BE2C (cell line): ENCODE data around the gene PASD1.

Experiments used
- DNase-seq: peaks from one replicate; pipeline ENCODE4 v3.0.0-alpha.2; 2020
- H3K27me3 ChIP-seq: fragments of 250-450 bp; sonication (Bioruptor Pico); 2 replicates; pipeline ENCODE4 v1.5.1; 2020; ENCODE audit warnings: mild to moderate bottlenecking
- H3K36me3 ChIP-seq: fragments of 250-450 bp; sonication (Bioruptor Pico); 2 replicates; pipeline ENCODE4 v1.5.1; 2020; ENCODE audit warnings: mild to moderate bottlenecking
- H3K4me1 ChIP-seq: fragments of 250-450 bp; sonication (Bioruptor Pico); 2 replicates; pipeline ENCODE4 v1.5.1; 2020
- H3K4me3 ChIP-seq: 2 replicates; pipeline ENCODE4 v1.5.1; 2011; ENCODE audit warnings: low read depth, low read length
- H3K9me3 ChIP-seq: fragments of 250-450 bp; sonication (Bioruptor Pico); 2 replicates; pipeline ENCODE4 v1.5.1; 2020
- TF ChIP-seq, protein P1 (sequence below): IDR thresholded peaks from 2 replicates; pipeline ENCODE4 v1.5.1; 2012; ENCODE audit warnings: mild to moderate bottlenecking, low read depth, low read length

PASD1 gene

DNA sequence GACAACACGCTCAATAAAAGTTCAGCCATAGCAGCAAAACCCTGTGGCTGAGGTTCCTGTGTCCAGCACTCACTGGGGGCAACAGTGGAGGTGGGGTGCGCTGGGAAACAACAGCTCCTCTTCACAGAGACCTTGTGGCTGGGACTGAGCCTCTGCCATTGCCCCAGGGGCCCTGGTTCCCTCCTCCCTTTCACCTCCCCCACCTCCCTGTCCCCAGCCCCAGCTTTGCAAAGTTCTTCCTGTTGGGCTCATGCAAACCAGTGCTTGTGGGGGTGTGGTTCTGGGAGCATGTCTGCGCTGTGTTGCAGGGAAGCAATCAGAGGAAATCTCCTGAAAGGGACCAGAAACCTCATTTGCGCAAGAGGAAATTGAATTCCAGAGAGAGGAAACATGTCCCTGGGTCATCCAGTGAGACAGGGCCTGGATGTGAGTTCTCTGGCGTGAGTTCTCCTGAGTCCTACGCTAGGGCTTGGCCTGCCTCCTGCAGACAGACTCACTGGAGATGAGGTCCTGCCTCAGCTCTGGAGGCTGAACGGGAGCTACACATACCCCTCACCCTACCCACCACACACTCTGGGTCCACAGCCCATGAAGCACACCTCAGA lies 159.8 kb downstream of the PASD1 start:
- no peaks in the 10 kb centered on the region for H3K36me3 ChIP-seq
- DNase-seq, result no peak
- TF ChIP-seq, protein P1, sequence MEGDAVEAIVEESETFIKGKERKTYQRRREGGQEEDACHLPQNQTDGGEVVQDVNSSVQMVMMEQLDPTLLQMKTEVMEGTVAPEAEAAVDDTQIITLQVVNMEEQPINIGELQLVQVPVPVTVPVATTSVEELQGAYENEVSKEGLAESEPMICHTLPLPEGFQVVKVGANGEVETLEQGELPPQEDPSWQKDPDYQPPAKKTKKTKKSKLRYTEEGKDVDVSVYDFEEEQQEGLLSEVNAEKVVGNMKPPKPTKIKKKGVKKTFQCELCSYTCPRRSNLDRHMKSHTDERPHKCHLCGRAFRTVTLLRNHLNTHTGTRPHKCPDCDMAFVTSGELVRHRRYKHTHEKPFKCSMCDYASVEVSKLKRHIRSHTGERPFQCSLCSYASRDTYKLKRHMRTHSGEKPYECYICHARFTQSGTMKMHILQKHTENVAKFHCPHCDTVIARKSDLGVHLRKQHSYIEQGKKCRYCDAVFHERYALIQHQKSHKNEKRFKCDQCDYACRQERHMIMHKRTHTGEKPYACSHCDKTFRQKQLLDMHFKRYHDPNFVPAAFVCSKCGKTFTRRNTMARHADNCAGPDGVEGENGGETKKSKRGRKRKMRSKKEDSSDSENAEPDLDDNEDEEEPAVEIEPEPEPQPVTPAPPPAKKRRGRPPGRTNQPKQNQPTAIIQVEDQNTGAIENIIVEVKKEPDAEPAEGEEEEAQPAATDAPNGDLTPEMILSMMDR, result no peak
- no peaks in the 10 kb centered on the region for H3K27me3 ChIP-seq
- H3K4me3 ChIP-seq, result no peak overlapping the region
- no peaks in the 10 kb centered on the region for H3K9me3 ChIP-seq
- H3K4me1 ChIP-seq, result no peaks in the 10 kb centered on the region

DNA sequence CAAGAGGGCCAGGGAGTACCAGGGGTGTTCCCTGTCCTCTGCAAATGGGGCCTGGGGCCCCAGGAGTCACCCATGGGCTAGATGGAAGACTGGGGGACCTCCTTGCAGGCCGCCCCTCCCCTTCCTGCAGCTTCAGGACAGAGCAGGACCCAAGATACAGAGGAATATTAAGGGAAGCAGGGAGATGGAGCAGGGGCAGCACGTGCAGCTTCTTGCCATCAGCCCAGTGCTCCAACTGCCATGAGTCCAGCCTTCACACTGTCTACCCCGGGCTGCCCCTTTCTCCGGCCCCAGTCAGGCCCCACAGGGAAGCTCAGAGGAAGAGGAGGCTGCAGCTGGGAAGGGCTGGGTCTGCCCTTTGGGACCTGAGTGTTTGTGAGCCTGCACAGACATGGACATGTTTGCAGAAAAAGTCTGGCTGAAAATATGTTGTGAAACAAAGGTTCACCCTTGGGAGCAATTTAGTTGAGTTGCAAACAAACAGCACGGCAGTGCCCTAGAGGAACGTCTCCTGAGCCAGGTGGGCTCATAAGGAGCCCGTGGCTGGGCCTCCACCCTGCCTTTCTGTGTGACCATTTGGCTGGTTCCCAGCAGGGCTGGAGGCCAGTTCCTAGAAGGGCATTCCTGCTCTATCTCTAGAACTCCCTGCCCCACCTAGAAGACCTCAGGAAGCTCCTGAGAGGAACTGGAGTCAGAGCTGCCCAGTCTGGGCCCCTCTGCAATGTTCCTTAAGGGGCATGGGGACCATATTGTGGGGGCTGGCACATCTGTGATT lies 161.3 kb downstream of the PASD1 start:
- TF ChIP-seq, protein P1, result no peak
- no peaks in the 10 kb centered on the region for H3K9me3 ChIP-seq
- no peak overlapping the region for H3K4me3 ChIP-seq
- no peaks in the 10 kb centered on the region for H3K27me3 ChIP-seq
- H3K36me3 ChIP-seq, result no peaks in the 10 kb centered on the region
- no peaks in the 10 kb centered on the region for H3K4me1 ChIP-seq
- DNase-seq, result no peak

DNA sequence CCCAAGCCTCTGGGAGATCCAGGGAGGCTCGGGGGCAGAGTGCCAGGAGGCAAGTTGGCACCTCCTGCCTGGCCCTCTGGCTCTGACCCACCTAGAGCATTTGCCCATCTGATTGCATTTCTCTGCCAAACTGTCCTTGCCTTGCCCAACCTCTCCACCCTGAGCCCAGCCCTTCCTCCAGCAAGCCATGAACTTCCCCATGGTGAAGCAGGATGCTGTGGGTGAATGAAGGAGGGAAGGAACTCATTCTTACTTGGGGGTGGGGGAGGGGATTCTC lies 161.8 kb downstream of the PASD1 start:
- TF ChIP-seq, protein P1, result no peak
- no peak overlapping the region for H3K4me3 ChIP-seq
- DNase-seq, result no peak
- H3K36me3 ChIP-seq, result no peaks in the 10 kb centered on the region
- no peaks in the 10 kb centered on the region for H3K4me1 ChIP-seq
- no peaks in the 10 kb centered on the region for H3K27me3 ChIP-seq
- H3K9me3 ChIP-seq, result no peaks in the 10 kb centered on the region
